Measurements from ENCODE around the gene GNB1L. TPM values are rescaled to one million over a fixed set of nuclear protein-coding genes. Genes with fewer than 3 reads are reported as not detected.

The GNB1L gene
- total and polyA plus RNA-seq, 4 donors, result 4.3 to 12.6 (median 4.8) TPM

GRCh38 chr22:19825904-19826618 is 28.6 kb downstream of the GNB1L start:
- Histone ChIP-seq H3K27ac (ENCODE audit: low read depth in 1 of 2, low read length in 2 of 2) (no peak overlapping the region), H3K4me1 (ENCODE audit: control insufficient read depth in 1 of 2, insufficient read depth in 2 of 2, low read length in 2 of 2) (no peaks in the 10 kb centered on the region), H3K27me3 (ENCODE audit: control insufficient read depth in 1 of 2, insufficient read depth in 2 of 2, low read length in 1 of 2) (no peaks in the 10 kb centered on the region), H3K36me3 (ENCODE audit: control insufficient read depth in 1 of 2, insufficient read depth in 2 of 2, low read length in 1 of 2) (no peaks in the 10 kb centered on the region), H3K4me3 (ENCODE audit: low read length in 2 of 2) (no peak overlapping the region), H3K9me3 (ENCODE audit: control insufficient read depth, low read length) (no peaks in the 10 kb centered on the region)
- intact Hi-C loops (cut with DNase I), result no loop called here
- WGBS, 2 donors, result 89 to 90% methylated on average over 7 of the region's 7 CpGs
- no peak for ATAC-seq (ENCODE audit: low FRiP score)
- DNase-seq, result no peak

GRCh38 chr22:19824926-19825339 is 29.7 kb downstream of the GNB1L start:
- ATAC-seq (ENCODE audit: low FRiP score) (no peak), DNase-seq (no peak)
- intact Hi-C loops (cut with DNase I), result no loop called here
- Histone ChIP-seq H3K9me3 (ENCODE audit: control insufficient read depth, low read length) (no peaks in the 10 kb centered on the region), H3K27me3 (ENCODE audit: control insufficient read depth in 1 of 2, insufficient read depth in 2 of 2, low read length in 1 of 2) (no peaks in the 10 kb centered on the region), H3K4me1 (ENCODE audit: control insufficient read depth in 1 of 2, insufficient read depth in 2 of 2, low read length in 2 of 2) (no peaks in the 10 kb centered on the region), H3K36me3 (ENCODE audit: control insufficient read depth in 1 of 2, insufficient read depth in 2 of 2, low read length in 1 of 2) (no peaks in the 10 kb centered on the region), H3K27ac (ENCODE audit: low read depth in 1 of 2, low read length in 2 of 2) (no peak overlapping the region), H3K4me3 (ENCODE audit: low read length in 2 of 2) (no peak overlapping the region)
- WGBS, 2 donors, result 95% methylated on average over 8 of the region's 8 CpGs

- H3K4me3 ChIP-seq (ENCODE audit: low read length in 2 of 2), result no peak overlapping the region
- intact Hi-C loops (cut with DNase I), result no loop called here
- DNase-seq (no peak), ATAC-seq (ENCODE audit: low FRiP score) (no peak)
- H3K27ac ChIP-seq (ENCODE audit: low read depth in 1 of 2, low read length in 2 of 2), result no peak overlapping the region
- no peaks in the 10 kb centered on the region for H3K9me3 ChIP-seq (ENCODE audit: control insufficient read depth, low read length)
- H3K27me3 ChIP-seq (ENCODE audit: control insufficient read depth in 1 of 2, insufficient read depth in 2 of 2, low read length in 1 of 2), result no peaks in the 10 kb centered on the region
- H3K4me1 ChIP-seq (ENCODE audit: control insufficient read depth in 1 of 2, insufficient read depth in 2 of 2, low read length in 2 of 2), result no peaks in the 10 kb centered on the region
- 93 to 94% methylated on average over 16 of the region's 16 CpGs for WGBS, 2 donors
- H3K36me3 ChIP-seq (ENCODE audit: control insufficient read depth in 1 of 2, insufficient read depth in 2 of 2, low read length in 1 of 2), result no peaks in the 10 kb centered on the region
These were observed 30.3 kb downstream of the GNB1L start for GRCh38 chr22:19824212-19824925.

GRCh38 chr22:19823902-19824211 is 30.8 kb downstream of the GNB1L start:
- intact Hi-C loops (cut with DNase I), result no loop called here
- no peaks in the 10 kb centered on the region for H3K27me3 ChIP-seq (ENCODE audit: control insufficient read depth in 1 of 2, insufficient read depth in 2 of 2, low read length in 1 of 2)
- ATAC-seq (ENCODE audit: low FRiP score), result no peak
- no peaks in the 10 kb centered on the region for H3K9me3 ChIP-seq (ENCODE audit: control insufficient read depth, low read length)
- no peak overlapping the region for H3K27ac ChIP-seq (ENCODE audit: low read depth in 1 of 2, low read length in 2 of 2)
- no peak overlapping the region for H3K4me3 ChIP-seq (ENCODE audit: low read length in 2 of 2)
- no peaks in the 10 kb centered on the region for H3K4me1 ChIP-seq (ENCODE audit: control insufficient read depth in 1 of 2, insufficient read depth in 2 of 2, low read length in 2 of 2)
- no peaks in the 10 kb centered on the region for H3K36me3 ChIP-seq (ENCODE audit: control insufficient read depth in 1 of 2, insufficient read depth in 2 of 2, low read length in 1 of 2)
- no peak for DNase-seq
- WGBS, 2 donors, result 96 to 97% methylated on average over 9 of the region's 9 CpGs

- Histone ChIP-seq H3K4me3 (ENCODE audit: low read length in 2 of 2) (no peak overlapping the region), H3K4me1 (ENCODE audit: control insufficient read depth in 1 of 2, insufficient read depth in 2 of 2, low read length in 2 of 2) (no peaks in the 10 kb centered on the region), H3K9me3 (ENCODE audit: control insufficient read depth, low read length) (no peaks in the 10 kb centered on the region), H3K27me3 (ENCODE audit: control insufficient read depth in 1 of 2, insufficient read depth in 2 of 2, low read length in 1 of 2) (no peaks in the 10 kb centered on the region), H3K27ac (ENCODE audit: low read depth in 1 of 2, low read length in 2 of 2) (no peak overlapping the region), H3K36me3 (ENCODE audit: control insufficient read depth in 1 of 2, insufficient read depth in 2 of 2, low read length in 1 of 2) (no peaks in the 10 kb centered on the region)
- intact Hi-C loops (cut with DNase I), result no loop called here
- ATAC-seq (ENCODE audit: low FRiP score), result no peak
- peak in 1 of 2 donors; percentile 48 for DNase-seq
- 88 to 91% methylated on average over 11 of the region's 11 CpGs for WGBS, 2 donors
These were observed 31.3 kb downstream of the GNB1L start for GRCh38 chr22:19823191-19823901.

- Histone ChIP-seq H3K4me3 (ENCODE audit: low read length in 2 of 2) (no peak overlapping the region), H3K27ac (ENCODE audit: low read depth in 1 of 2, low read length in 2 of 2) (no peak overlapping the region), H3K9me3 (ENCODE audit: control insufficient read depth, low read length) (no peaks in the 10 kb centered on the region), H3K36me3 (ENCODE audit: control insufficient read depth in 1 of 2, insufficient read depth in 2 of 2, low read length in 1 of 2) (no peaks in the 10 kb centered on the region), H3K27me3 (ENCODE audit: control insufficient read depth in 1 of 2, insufficient read depth in 2 of 2, low read length in 1 of 2) (no peaks in the 10 kb centered on the region), H3K4me1 (ENCODE audit: control insufficient read depth in 1 of 2, insufficient read depth in 2 of 2, low read length in 2 of 2) (no peaks in the 10 kb centered on the region)
- DNase-seq, result peak; percentile 23 to 34
- intact Hi-C loops (cut with DNase I), result no loop called here
- 94 to 95% methylated on average over 15 to 18 of the region's 18 CpGs for WGBS, 2 donors
- ATAC-seq (ENCODE audit: low FRiP score), result no peak
These were observed 32.2 kb downstream of the GNB1L start for GRCh38 chr22:19822301-19823117.

- no peak overlapping the region for H3K27ac ChIP-seq (ENCODE audit: low read depth in 1 of 2, low read length in 2 of 2)
- no peaks in the 10 kb centered on the region for H3K9me3 ChIP-seq (ENCODE audit: control insufficient read depth, low read length)
- no peak overlapping the region for H3K4me3 ChIP-seq (ENCODE audit: low read length in 2 of 2)
- no peaks in the 10 kb centered on the region for H3K36me3 ChIP-seq (ENCODE audit: control insufficient read depth in 1 of 2, insufficient read depth in 2 of 2, low read length in 1 of 2)
- H3K4me1 ChIP-seq (ENCODE audit: control insufficient read depth in 1 of 2, insufficient read depth in 2 of 2, low read length in 2 of 2), result no peaks in the 10 kb centered on the region
- no peaks in the 10 kb centered on the region for H3K27me3 ChIP-seq (ENCODE audit: control insufficient read depth in 1 of 2, insufficient read depth in 2 of 2, low read length in 1 of 2)
- DNase-seq (no peak), ATAC-seq (ENCODE audit: low FRiP score) (no peak)
- 89 to 93% methylated on average over 20 of the region's 20 CpGs for WGBS, 2 donors
- intact Hi-C loops (cut with DNase I), result no loop called here
These were observed 33.0 kb downstream of the GNB1L start for GRCh38 chr22:19821523-19822300.

All from aorta (tissue), 5 donors.